DND-41 (cell line): ENCODE measurements around the gene SLC48A1.

ENCODE experiments used
- CTCF ChIP-seq: IDR thresholded peaks from 2 replicates; pipeline ENCODE4 v1.5.1; 2012; ENCODE audit warnings: borderline replicate concordance, low read length, moderate library complexity, mild to moderate bottlenecking; ENCODE audit not compliant: poor library complexity, severe bottlenecking; ENCODE audit errors: extremely low read depth
- EZH2 ChIP-seq: IDR thresholded peaks from 3 replicates; pipeline ENCODE4 v1.6.1; 2012; ENCODE audit warnings: borderline replicate concordance, low read depth, mild to moderate bottlenecking, moderate library complexity, low read length, inconsistent platforms; ENCODE audit not compliant: severe bottlenecking

GRCh38 chr12:47801170-47801903 lies 28.3 kb downstream of the SLC48A1 start:
- no peak for TF ChIP-seq CTCF
- TF ChIP-seq EZH2 = no peak
